HG02970 (cell line): ENCODE data around the gene COL6A5.
"Not testable (repeated sequence)": the region's sequence is repeated elsewhere in the genome, so short reads cannot be mapped to it uniquely, and the experiment has no call there.

Source experiments
- ATAC-seq: cut with Tn5 transposase; IDR thresholded peaks from one replicate; pipeline ENCODE4 v1.9.1; 2021; ENCODE audit warnings: mild to moderate bottlenecking, moderate library complexity, moderate number of reproducible peaks; ENCODE audit not compliant: unreplicated experiment, low FRiP score

COL6A5 gene

GRCh38 chr3:130345487-130346079 lies at the start of gene COL6A5:
Gene COL6A5 (plus strand): TSS chr3:130345672. CDS start chr3:130373639, 27,967 bp downstream.
- no peak for ATAC-seq

- ATAC-seq = no peak
Observed at GRCh38 chr3:130299531-130299930, 45.9 kb upstream of the COL6A5 start.

- no peak for ATAC-seq
Observed at GRCh38 chr3:130300888-130301287, 44.6 kb upstream of the COL6A5 start.

GRCh38 chr3:130310109-130310508 lies 35.4 kb upstream of the COL6A5 start:
- ATAC-seq = no peak

- no peak for ATAC-seq
Observed at GRCh38 chr3:130312374-130312773, 33.1 kb upstream of the COL6A5 start.

- ATAC-seq = no peak
Observed at GRCh38 chr3:130316169-130316568, 29.3 kb upstream of the COL6A5 start.

GRCh38 chr3:130323503-130323902 lies 22.0 kb upstream of the COL6A5 start:
- no peak for ATAC-seq

- ATAC-seq = no peak
Observed at GRCh38 chr3:130340766-130341165, 4.7 kb upstream of the COL6A5 start.

GRCh38 chr3:130341388-130341787 lies 4.1 kb upstream of the COL6A5 start:
- ATAC-seq = no peak

GRCh38 chr3:130341882-130342281 lies 3.6 kb upstream of the COL6A5 start:
- ATAC-seq = no peak

GRCh38 chr3:130342821-130343661 lies 2.4 kb upstream of the COL6A5 start:
- ATAC-seq = no peak

- ATAC-seq = not testable (repeated sequence)
Observed at GRCh38 chr3:130348258-130348657, 2.8 kb downstream of the COL6A5 start.

- ATAC-seq = no peak
Observed at GRCh38 chr3:130354430-130354829, 9.0 kb downstream of the COL6A5 start.

GRCh38 chr3:130374033-130374432 lies 28.6 kb downstream of the COL6A5 start:
- no peak for ATAC-seq

- no peak for ATAC-seq
Observed at GRCh38 chr3:130374908-130375307, 29.4 kb downstream of the COL6A5 start.

- ATAC-seq = no peak
Observed at GRCh38 chr3:130377960-130378676, 32.6 kb downstream of the COL6A5 start.

- no peak for ATAC-seq
Observed at GRCh38 chr3:130378677-130379191, 33.3 kb downstream of the COL6A5 start.

- no peak for ATAC-seq
Observed at GRCh38 chr3:130379274-130379673, 33.8 kb downstream of the COL6A5 start.

- ATAC-seq = no peak
Observed at GRCh38 chr3:130380398-130380797, 34.9 kb downstream of the COL6A5 start.

GRCh38 chr3:130383424-130383823 lies 38.0 kb downstream of the COL6A5 start:
- no peak for ATAC-seq

- no peak for ATAC-seq
Observed at GRCh38 chr3:130384476-130385025, 39.1 kb downstream of the COL6A5 start.
